BE2C (cell line): ENCODE results near the gene MFSD8.
"Not testable (repeated sequence)": the region's sequence is repeated elsewhere in the genome, so short reads cannot be mapped to it uniquely, and the experiment has no call there.

ENCODE experiments used
- DNase-seq: peaks from one replicate; pipeline ENCODE4 v3.0.0-alpha.2; 2020
- H3K27me3 ChIP-seq: fragments of 250-450 bp; sonication (Bioruptor Pico); 2 replicates; pipeline ENCODE4 v1.5.1; 2020; ENCODE audit warnings: mild to moderate bottlenecking
- H3K36me3 ChIP-seq: fragments of 250-450 bp; sonication (Bioruptor Pico); 2 replicates; pipeline ENCODE4 v1.5.1; 2020; ENCODE audit warnings: mild to moderate bottlenecking
- H3K4me1 ChIP-seq: fragments of 250-450 bp; sonication (Bioruptor Pico); 2 replicates; pipeline ENCODE4 v1.5.1; 2020
- H3K4me3 ChIP-seq: 2 replicates; pipeline ENCODE4 v1.5.1; 2011; ENCODE audit warnings: low read depth, low read length
- H3K9me3 ChIP-seq: fragments of 250-450 bp; sonication (Bioruptor Pico); 2 replicates; pipeline ENCODE4 v1.5.1; 2020
- CTCF ChIP-seq: IDR thresholded peaks from 2 replicates; pipeline ENCODE4 v1.5.1; 2012; ENCODE audit warnings: mild to moderate bottlenecking, low read depth, low read length

Gene MFSD8

GRCh38 chr4:127916512-127916911 is 48.5 kb downstream of the MFSD8 start:
- peaks cover 3% of the 10 kb centered on the region for H3K36me3 ChIP-seq
- no peak overlapping the region for H3K4me3 ChIP-seq
- DNase-seq, result no peak
- H3K9me3 ChIP-seq, result no peaks in the 10 kb centered on the region
- H3K4me1 ChIP-seq, result no peaks in the 10 kb centered on the region
- TF ChIP-seq CTCF, result no peak
- H3K27me3 ChIP-seq, result no peaks in the 10 kb centered on the region

GRCh38 chr4:127905029-127905428 is 59.9 kb downstream of the MFSD8 start:
- H3K36me3 ChIP-seq, result no peaks in the 10 kb centered on the region; the same call in 1 of the 2 replicates
- no peak for TF ChIP-seq CTCF
- H3K9me3 ChIP-seq, result no peaks in the 10 kb centered on the region; the same call in 1 of the 2 replicates
- no peaks in the 10 kb centered on the region for H3K4me1 ChIP-seq
- no peaks in the 10 kb centered on the region for H3K27me3 ChIP-seq
- DNase-seq, result no peak
- H3K4me3 ChIP-seq, result no peak overlapping the region

- H3K4me1 ChIP-seq, DNase-seq, H3K27me3 ChIP-seq, H3K9me3 ChIP-seq, H3K4me3 ChIP-seq: not testable (repeated sequence)
- H3K36me3 ChIP-seq, result peaks cover 28% of the 10 kb centered on the region
Measured at GRCh38 chr4:127899682-127900081, 65.3 kb downstream of the MFSD8 start.

- Histone ChIP-seq H3K36me3 (peaks cover 58% of the 10 kb centered on the region), H3K9me3 (peaks cover 4% of the 10 kb centered on the region; the same call in 1 of the 2 replicates), H3K4me3 (no peak overlapping the region), H3K27me3 (no peaks in the 10 kb centered on the region; the same call in 1 of the 2 replicates), H3K4me1 (no peaks in the 10 kb centered on the region)
- no peak for TF ChIP-seq CTCF
- no peak for DNase-seq
Measured at GRCh38 chr4:127896528-127896927, 68.4 kb downstream of the MFSD8 start.

- Histone ChIP-seq H3K36me3 (peaks cover 62% of the 10 kb centered on the region), H3K4me1 (no peaks in the 10 kb centered on the region), H3K4me3 (no peak overlapping the region), H3K9me3 (peaks cover 4% of the 10 kb centered on the region; the same call in 1 of the 2 replicates), H3K27me3 (no peaks in the 10 kb centered on the region; the same call in 1 of the 2 replicates)
- no peak for TF ChIP-seq CTCF
- DNase-seq, result no peak
Measured at GRCh38 chr4:127896069-127896468, 68.9 kb downstream of the MFSD8 start.

- no peak for TF ChIP-seq CTCF
- Histone ChIP-seq H3K36me3 (peaks cover 75% of the 10 kb centered on the region), H3K4me1 (peaks cover 5% of the 10 kb centered on the region; the same call in 1 of the 2 replicates), H3K9me3 (no peaks in the 10 kb centered on the region), H3K27me3 (no peaks in the 10 kb centered on the region), H3K4me3 (no peak overlapping the region)
- DNase-seq, result no peak
Measured at GRCh38 chr4:127889903-127890302, 75.1 kb downstream of the MFSD8 start.

- Histone ChIP-seq H3K27me3 (no peaks in the 10 kb centered on the region), H3K9me3 (no peaks in the 10 kb centered on the region), H3K4me1 (peaks cover 5% of the 10 kb centered on the region; the same call in 1 of the 2 replicates), H3K4me3 (no peak overlapping the region), H3K36me3 (peaks cover 73% of the 10 kb centered on the region)
- DNase-seq, result no peak
- TF ChIP-seq CTCF, result no peak
Measured at GRCh38 chr4:127888559-127888958, 76.4 kb downstream of the MFSD8 start.
